ENCODE measurements around the gene DAGLA. TPM values are rescaled to one million over a fixed set of nuclear protein-coding genes. Genes with fewer than 3 reads are reported as not detected.

DAGLA gene
- polyA plus RNA-seq, 3 donors = 4.5 to 5.6 (median 4.8) TPM

- no peak for DNase-seq
These were observed 65.7 kb downstream of the DAGLA start for GRCh38 chr11:61745781-61746441.

- DNase-seq = no peak
These were observed 66.4 kb downstream of the DAGLA start for GRCh38 chr11:61746442-61747191.

- peak; percentile 56 for DNase-seq
These were observed 67.2 kb downstream of the DAGLA start for GRCh38 chr11:61747192-61747966.

GRCh38 chr11:61747967-61748285, 67.7 kb downstream of the DAGLA start:
- no peak for DNase-seq

- DNase-seq = peak; percentile 58
These were observed 69.5 kb downstream of the DAGLA start for GRCh38 chr11:61749591-61750217.

- DNase-seq = no peak
These were observed 70.6 kb downstream of the DAGLA start for GRCh38 chr11:61750631-61751273.

- DNase-seq = no peak
These were observed 71.2 kb downstream of the DAGLA start for GRCh38 chr11:61751384-61751783.

GRCh38 chr11:61752117-61752924, 72.1 kb downstream of the DAGLA start, which contains the start of gene MYRF:
TSS of gene MYRF (plus strand) at chr11:61752636. CDS start at chr11:61752745, 109 bp downstream.
- no peak for DNase-seq

- no peak for DNase-seq
These were observed 72.8 kb downstream of the DAGLA start for GRCh38 chr11:61752925-61753521.

GRCh38 chr11:61753672-61754071, 73.5 kb downstream of the DAGLA start:
- DNase-seq = no peak

- no peak for DNase-seq
These were observed 74.6 kb downstream of the DAGLA start for GRCh38 chr11:61754534-61755482.

- DNase-seq = no peak
These were observed 75.9 kb downstream of the DAGLA start for GRCh38 chr11:61756147-61756451.

- DNase-seq = no peak
These were observed 76.4 kb downstream of the DAGLA start for GRCh38 chr11:61756452-61757212.

GRCh38 chr11:61757213-61757862, 77.1 kb downstream of the DAGLA start:
- no peak for DNase-seq

- no peak for DNase-seq
These were observed 80.8 kb downstream of the DAGLA start for GRCh38 chr11:61760946-61761345.

GRCh38 chr11:61761440-61762222, 81.4 kb downstream of the DAGLA start:
- DNase-seq = no peak

GRCh38 chr11:61762223-61762615, 82.0 kb downstream of the DAGLA start:
- DNase-seq = no peak

All from renal pelvis (tissue), 4 donors.